NCI-H2107 treated with DMSO at 0.1 percent for 48 hours (cell line): ENCODE data around the gene FAHD1.
"Not testable (repeated sequence)": the region's sequence is repeated elsewhere in the genome, so short reads cannot be mapped to it uniquely, and the experiment has no call there.

Experiments used
- DNase-seq: peaks from one replicate; lab custom pipeline; 2025; ENCODE audit not compliant: unreplicated experiment; lab: John Stamatoyannopoulos, UW

FAHD1 gene

DNA sequence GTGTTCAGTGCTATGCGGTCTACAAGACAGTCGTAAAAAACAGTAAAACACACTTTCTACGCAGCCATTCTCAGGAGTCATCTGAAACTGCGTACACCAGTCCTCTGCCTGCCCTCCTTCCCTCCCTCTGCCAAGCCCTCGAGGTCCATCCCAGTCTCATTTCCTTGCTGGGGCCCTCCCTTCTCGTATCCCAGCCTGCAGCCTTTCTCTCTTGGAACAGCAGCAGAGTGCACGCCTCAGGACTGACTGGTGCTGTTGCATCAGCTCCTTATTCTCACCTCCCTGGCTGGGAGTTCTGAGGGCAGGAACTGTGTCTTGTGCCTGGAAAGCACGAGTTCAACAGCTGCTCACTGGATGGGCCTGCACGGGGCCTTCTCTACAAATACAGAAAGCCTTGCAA lies 12.5 kb downstream of the FAHD1 start:
- no peak for DNase-seq

DNA sequence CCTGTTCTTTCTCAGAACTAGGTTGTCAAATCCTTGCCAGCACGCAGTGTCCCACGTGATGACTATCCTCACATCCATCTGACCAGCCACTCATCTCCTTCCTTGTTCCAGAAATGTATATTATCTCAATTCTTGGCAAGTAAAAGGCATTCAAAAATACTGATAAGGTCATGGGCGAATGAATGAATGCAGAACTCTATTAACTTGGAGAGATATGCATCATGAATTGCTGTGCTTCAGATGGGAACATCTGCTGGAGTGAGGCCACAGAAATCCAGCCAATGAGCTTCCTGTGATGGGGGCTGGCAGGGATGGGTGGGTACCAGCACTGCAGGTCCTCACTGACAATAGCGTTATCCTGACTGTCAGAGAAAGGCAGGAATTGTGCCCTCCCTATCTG lies 19.0 kb downstream of the FAHD1 start:
- DNase-seq = no peak

DNA sequence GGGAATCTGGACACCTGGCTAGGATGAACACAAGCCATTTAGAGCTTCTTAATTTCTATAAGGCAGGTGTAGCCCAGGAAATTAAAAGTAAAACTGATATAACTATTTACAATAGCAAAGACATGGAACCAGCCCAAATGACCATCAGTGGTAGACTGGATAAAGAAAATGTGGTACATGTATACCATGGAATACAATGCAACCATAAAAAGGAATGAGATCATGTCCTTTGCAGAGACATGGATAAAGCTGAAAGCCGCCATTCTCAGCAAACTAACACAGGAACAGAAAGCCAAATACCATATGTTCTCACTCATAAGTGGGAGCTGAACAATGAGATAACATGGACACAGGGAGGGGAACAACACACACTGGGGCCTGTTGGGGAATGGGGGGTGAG lies 19.4 kb downstream of the FAHD1 start:
- no peak for DNase-seq

DNA sequence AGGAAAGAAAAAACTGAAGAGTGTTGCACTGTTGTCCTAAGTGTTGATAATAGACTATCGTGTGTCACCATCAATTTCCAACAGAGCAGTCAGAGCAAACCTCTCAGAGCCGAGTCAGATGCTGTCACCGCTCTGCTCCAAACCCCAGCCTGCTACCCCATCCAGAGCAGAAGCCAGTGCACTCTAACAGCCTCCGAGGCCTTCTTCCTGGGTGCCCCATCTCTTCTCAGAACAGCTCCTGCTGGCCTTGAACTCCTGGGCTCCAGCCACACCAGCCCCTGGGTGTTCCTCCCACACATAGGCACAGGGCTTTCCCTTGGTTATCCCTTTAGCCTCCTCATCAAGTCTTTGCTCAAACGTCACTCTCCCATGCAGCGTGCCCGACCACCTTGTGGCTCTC lies 24.0 kb downstream of the FAHD1 start:
- DNase-seq = no peak

DNA sequence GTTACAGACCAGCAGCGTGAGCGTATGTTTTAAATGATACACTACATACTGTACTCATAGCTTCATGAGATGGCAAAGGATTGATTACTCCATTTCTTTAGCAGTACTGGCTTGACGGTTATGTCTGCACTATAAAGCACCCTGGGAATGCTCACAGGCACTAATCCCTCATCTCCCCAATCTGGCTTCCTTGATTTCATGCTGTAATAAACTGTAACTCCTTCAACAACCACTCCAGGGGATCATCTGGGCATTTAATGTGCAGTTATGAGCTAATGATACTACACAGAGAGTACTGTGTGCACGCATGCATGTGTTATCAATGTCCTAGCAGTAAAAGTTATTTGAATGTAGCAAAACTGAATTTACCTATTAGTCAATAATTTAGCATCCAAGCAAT lies 24.8 kb downstream of the FAHD1 start:
- DNase-seq = no peak

DNA sequence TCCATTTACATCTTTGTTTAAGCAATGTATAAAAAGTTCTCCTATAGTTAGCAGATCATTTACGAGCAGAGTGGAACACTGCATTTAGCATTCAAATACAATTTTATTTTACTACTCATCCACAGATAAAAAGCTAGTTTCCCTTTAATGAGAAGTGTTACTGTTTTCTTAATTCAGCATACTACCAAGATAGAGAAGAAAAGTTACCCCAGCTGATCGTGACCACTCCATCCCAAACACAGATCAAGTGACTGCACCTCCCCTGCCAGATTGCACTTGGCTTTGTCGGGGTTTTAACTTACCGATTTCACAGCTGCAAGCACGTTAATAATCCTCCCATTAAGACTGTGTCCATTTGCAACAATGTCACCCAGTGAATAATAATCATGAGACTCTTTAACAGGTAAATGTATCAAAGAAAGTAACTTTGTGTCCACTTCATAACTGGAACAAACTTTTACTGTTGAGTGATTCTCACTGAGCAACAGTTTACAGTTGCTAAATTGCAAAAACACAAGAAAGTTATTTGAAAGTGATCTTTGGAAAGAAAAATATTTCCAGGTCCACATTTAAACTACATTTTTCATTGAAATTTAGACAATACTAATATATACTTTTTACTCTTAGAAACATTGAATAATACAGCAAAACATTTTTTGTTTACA lies 30.6 kb downstream of the FAHD1 start:
- no peak for DNase-seq

DNA sequence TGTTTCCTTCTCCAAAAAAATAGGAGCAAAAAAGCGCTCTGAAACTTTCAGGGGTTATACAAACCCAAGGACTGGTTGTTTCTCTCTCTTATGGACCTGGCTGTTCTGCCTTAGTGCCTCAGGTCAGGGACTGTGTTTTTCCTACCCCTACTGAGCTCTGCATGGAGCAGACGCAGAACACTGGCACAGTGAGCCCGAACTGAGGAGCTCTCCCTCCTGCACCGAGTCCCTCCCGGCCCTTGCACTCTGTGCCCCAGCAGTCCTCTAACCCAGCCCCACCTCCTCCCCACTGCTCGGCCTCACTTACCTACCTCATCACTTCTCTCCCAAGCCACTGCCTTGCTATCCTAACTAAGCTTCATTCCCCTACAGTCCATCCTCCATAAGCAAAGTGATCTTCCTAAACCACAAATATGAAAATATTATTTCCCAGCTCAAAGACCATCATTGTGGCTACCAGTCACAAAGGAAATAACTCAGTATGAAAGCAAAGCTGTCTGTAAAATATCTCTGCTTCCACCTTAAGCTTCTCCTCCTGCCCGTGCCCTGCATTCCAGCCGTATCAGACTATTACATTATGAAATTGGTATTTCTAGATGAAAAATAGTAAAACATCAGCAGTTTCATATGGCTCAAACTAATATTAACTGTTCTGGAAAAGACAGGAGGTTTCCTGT lies 31.3 kb downstream of the FAHD1 start:
- DNase-seq = no peak

DNA sequence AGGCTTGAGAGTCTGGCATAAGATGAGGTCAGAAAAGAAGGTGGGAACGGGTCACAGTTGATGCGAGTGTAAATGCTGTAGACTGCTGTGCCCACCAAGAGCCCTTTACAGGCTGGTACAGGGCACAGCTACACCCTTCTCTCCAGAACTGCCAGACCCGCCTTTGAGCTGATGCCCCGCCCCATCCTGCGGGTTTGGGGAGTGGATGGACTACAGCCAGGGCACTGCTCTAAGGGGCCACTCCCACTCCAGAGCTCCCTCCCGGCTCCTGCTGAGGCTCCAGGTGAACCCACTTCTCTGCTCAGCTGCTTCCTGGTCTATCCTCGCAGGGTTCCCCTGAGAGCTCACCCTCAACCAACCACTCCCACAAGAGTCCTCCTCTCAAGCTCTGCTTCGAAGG lies 32.6 kb downstream of the FAHD1 start:
- peak; percentile 27 for DNase-seq

DNA sequence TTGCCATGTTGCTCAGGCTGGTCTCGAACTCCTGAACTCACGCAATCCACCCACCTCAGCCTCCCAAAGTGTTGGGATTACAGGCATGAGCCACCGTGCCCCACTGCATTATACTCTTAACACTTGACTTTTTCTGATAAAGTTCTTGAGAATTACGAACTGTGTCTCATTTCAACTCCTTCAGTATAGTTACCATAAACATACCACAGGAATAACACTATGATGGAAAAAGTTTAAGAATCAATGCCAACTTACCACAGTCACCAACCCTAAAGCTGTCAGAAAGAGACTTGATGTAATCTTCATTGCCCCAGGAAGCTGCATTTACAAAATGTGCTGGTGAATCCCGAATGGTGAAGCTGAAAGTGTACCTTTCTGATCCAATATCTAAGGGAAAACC lies 34.7 kb downstream of the FAHD1 start:
- DNase-seq = no peak

DNA sequence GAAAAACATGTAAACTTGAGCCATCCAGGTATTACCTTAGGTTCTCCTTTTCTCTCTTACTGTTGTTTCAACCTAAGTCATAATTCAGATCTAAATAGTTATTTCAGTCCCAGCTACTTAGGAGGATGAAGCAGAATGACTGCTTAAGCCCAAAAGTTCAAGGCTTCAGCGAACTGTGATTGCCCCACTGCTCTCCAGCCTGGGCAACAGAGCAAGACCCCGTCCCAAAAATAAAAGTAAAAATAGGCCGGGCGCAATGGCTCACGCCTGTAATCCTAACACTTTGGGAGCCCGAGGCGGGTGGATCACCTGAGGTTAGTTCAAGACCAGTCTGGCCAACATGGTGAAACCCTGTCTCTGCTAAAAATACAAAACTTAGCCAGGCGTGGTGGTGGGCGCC lies 35.4 kb downstream of the FAHD1 start:
- DNase-seq = no peak

DNA sequence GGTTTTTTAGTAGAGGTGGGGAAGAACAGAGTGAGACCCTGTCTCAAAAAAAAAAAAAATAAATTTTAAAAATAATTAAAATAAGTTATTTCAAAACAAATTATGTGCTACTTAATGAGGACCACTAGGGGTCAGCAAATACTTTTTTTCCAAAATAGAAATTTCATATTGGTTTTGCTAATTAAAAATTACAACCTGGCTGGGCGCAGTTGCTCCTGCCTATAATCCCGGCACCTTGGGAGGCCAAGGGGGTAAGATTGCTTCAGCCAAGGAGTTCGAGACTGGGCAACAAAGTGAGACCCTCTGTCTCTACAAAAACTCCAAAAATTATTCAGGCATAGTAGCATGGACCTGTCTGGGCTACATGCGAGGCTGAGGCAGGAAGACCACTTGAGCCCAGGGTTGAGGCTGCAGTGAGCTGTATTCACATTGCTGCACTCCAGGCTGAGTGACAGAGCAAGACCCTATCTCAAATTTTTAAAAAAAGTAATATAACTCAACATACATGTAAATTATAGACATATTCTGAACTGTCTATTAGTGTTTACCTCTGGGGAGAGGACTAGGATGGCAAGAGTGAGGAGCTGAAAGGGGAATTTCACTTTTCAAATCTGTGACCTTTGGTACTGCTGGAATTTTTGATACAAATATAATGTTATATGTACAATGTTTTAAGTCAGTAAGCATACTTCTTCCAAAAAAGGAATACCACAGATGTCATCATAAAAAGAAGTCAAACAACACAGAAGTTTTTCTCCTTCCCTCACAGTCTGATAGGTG lies 36.9 kb downstream of the FAHD1 start:
- DNase-seq = no peak

DNA sequence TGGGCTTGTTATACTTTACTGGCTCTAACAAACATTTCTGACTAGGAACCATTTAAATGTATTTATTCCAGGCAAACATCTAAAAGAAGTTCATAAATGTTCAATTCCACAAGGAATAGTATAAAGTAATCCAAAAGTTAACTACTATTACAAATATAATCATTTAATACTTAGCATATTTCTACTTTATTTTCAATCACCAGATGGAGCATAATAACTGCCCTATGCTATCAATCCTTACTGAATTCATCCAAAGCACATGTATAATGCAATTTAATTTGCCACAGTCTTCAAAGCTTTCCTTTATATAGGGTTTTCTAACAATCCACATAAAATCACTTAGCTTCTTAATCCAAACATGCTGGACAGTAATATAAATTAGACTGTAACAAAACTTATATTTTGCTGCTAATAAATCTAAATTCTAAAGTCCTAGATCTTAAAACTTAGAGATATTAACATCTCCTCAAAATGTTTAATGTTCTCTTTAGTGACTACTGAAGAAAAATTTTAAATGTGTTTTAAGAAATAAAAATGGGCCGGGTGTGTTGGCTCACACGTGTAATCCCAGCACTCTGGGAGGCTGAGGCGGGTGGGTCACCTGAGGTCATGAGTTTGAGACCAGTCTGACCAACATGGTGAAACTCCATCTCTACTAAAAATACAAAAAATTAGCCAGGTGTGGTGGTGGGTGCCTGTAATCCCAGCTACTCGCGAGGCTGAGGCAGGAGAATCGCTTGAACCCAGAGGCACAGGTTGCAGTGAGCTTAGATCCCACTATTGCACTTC lies 39.1 kb downstream of the FAHD1 start:
- DNase-seq = no peak

DNA sequence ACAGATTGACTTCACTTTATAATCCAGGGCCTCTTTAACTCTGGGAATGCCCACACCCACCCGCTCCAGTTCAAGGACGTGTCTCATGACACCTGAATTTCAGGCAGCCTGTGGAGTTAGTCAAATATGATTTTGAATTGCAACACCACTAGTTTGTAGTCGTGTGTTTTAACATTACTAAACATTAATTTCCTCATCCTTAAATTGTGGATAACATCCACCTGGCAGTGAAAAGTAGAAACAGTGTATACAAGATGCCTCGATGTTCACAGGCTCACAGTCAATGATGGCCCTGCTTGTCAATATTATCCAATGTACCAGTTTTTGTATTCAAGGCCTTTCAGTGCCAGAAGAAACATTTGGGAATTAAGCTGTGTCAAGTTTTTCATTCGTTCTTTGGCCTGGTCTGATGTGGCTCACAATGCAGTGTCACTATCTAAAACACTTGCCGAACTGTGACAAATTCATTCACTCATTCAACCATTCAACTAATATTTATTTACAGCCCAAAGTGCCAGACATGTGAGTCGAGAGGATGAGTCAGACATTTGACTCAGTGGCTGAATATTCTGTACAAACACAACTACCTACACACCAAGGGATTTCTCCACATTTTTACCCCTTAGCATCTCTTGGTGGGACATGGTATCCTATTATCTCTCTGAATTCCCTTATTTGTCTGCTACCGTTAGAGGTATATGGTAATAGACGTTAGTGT lies 43.5 kb downstream of the FAHD1 start:
- no peak for DNase-seq

DNA sequence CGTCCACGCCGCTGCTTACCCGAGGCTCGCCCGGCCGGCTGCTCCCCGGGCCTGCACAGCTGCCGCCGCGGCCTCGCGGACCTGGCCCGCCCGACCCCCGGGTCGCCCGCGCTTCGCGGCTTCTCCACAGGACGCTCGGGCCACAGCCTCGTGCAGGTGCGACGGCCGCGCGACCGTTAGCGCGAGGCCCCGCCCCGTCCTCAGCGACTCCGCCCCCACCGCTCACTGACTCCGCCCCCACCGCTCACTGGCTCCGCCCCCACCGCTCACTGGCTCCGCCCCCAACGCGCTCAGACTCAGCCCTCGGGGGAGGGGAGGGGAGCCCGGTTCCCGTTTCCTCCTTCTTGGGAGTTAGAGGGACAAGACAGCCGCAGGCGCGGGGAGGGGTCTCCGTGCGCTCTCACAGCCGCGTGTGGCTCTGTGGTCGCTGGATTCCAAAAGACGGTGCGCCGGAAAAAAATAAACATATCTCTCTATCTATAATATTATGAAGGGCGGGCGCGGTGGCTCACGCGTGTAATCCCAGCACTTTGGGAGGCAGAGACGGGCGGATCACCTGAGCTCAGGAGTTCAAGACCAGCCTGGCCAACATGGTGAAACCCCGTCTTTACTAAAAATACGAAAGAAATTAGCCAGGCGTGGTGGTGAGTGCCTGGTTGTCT lies 45.1 kb downstream of the FAHD1 start, which contains the start of gene MEIOB:
Gene MEIOB (minus strand): TSS at position 191 of the 662 bp plus-strand sequence. CDS start 3,989 bp downstream, outside the sequence.
- DNase-seq = no peak

DNA sequence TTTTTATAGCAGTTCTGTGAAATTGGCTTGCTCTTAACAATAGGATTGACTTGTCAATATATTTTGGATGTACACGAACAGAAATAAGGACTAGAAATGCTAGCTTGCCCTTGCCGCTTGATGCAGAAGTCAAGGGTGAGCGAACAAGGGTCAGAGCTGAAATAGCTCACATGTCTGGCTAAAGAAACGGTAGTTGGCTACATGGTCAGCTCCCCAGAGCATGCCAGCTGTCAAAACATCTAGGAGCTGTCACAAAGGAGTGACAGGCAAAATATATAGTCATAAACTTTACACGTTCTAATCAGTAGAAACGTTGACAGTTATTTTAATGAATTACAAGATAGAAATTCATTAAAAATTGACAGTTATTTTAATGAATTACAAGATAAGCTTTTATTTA lies 47.8 kb downstream of the FAHD1 start:
- no peak for DNase-seq

DNA sequence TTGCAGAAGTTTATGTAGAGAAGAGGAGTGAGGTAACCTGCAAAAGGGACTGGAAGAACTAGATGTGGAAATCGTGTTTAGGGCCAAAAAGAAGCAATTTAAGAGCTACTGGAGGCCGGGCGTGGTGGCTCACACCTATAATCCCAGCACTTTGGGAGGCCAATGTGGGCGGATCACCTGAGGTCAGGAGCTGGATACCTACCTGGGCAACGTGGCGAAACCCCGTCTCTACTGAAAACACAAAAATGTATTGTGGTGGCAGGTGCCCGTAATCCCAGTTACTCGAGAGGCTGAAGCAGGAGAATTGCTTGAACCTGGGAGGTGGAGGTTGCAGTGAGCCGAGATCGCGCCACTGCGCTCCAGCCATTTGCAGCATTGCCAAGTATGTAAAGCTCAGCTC lies 49.1 kb downstream of the FAHD1 start:
- DNase-seq = not testable (repeated sequence)

DNA sequence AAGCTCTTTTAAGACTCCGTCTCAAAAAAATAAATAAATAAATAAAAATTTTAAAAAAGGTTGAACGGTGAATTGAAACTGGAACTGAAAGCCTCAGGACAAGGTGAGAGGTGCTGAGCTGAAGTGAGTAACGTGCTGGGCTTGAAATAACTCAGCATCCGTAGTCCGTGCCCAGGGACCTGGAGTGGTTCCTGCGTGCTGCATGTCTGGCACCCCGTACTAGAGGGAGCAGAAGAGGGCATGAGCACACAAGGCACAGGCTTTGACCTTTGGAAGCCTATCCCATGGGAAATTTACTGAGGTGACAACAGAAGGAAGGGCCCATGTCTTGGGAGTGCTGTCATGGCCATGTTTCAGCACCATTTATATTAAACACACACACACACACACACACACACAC lies 49.5 kb downstream of the FAHD1 start:
- no peak for DNase-seq

DNA sequence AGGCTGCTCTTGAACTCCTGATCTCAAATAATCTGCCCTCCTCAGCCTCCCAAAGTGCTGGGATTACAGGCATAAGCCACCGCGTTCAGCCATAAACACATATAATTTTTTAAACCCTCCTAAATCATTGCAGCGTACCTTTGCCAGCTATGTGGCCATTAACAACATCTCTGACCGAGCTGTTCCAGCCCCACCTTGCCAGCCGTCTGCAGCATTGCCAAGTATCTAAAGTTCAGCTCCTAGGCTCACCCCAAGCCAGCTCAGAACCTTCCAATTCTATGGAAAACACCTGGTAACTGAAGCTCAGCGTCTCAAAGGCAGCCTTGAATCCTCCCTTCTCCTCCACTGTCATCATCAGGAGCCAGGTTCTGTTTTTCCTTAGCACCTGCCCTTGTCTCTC lies 50.1 kb downstream of the FAHD1 start:
- DNase-seq = peak; percentile 28

DNA sequence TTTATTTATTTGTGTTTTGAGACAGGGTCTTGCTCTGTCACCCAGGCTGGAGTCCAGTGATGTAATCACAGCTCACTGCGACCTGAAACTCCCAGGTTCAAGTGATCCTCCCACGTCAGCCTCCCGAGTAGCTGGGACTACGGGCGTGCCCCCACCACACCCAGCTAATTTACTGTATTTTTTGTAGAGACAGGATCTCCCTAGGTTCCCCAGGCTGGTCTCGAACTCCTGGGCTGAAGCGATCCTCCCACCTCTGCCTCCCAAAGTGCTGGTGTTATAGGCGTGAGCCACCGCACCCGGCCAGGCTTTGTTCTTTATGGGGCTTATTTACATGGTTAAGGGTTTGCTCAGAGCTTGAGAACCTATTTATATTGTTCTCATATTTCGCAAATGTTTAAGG lies 50.8 kb downstream of the FAHD1 start:
- DNase-seq = peak; percentile 51

DNA sequence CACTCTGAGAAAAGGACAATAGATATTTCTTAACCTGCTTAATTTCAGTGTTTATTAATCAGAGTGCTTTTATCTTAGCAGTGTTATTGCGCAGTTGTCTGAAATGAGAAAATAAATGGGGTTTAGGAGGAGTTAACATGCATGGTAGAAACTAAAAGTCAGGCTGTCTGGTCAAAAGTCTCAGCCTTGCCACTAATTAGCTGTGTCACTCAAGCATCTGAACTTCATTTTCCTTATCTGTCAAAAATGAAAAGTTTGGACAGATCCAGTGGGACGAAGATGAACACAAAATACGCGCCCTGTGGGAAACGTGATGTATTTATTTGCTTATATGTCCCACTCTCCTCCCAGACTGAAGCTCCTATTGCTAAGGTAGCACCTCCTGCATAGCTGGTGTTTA lies 51.2 kb downstream of the FAHD1 start:
- peak; percentile 51 for DNase-seq
